HS-27A (cell line): ENCODE results near the gene BET1L.
"Not testable (repeated sequence)": the region's sequence is repeated elsewhere in the genome, so short reads cannot be mapped to it uniquely, and the experiment has no call there.

Source experiments
- DNase-seq: peaks from one replicate; pipeline ENCODE4 v3.0.0-alpha.2; 2012; ENCODE audit warnings: low read depth, missing footprints

The BET1L gene

DNA sequence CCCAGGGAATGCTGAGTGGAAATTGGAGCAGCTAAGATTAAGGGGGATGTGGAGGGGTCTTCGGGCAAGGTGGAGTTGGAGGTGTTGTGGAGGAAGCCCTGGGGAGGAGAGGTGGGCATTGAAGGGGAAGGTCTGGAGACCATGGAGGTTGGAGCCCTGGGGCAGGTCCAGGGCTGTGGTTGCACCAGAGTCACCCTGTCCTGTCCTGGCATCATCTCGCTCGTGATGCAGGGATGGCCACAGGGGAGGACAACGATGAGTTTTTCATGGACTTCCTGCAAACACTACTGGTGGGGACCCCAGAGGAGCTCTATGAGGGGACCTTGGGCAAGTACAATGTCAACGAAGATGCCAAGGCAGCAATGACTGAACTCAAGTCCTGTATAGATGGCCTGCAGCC is 13.7 kb downstream of the BET1L start:
- DNase-seq, result not testable (repeated sequence)

DNA sequence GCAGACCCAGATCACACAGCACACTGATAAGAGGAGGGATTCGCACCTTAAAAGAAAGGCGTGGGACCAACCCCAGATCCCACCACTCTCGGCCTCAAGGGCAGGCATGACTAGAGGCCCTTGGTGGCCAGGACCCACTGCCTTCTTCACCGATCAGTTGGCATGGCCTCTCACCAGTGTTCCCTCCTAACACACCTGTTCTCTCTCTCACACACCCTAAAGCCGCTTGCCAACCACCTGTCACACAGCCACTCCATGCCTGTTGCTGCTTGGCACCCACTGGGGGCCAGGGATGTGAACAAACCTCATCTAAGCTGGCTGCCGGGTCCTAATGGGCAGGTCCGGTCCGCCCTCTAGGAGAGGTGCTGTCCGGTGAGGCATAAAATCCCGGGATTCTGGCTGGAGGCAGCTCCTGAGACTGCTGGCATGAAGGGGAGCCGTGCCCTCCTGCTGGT is 14.5 kb downstream of the BET1L start, which contains the start of gene SCGB1C1:
Gene SCGB1C1, plus strand, starts transcription at position 405 of the 455 bp plus-strand sequence. Its CDS starts 22 bp downstream, at position 427.
- DNase-seq, result not testable (repeated sequence)

DNA sequence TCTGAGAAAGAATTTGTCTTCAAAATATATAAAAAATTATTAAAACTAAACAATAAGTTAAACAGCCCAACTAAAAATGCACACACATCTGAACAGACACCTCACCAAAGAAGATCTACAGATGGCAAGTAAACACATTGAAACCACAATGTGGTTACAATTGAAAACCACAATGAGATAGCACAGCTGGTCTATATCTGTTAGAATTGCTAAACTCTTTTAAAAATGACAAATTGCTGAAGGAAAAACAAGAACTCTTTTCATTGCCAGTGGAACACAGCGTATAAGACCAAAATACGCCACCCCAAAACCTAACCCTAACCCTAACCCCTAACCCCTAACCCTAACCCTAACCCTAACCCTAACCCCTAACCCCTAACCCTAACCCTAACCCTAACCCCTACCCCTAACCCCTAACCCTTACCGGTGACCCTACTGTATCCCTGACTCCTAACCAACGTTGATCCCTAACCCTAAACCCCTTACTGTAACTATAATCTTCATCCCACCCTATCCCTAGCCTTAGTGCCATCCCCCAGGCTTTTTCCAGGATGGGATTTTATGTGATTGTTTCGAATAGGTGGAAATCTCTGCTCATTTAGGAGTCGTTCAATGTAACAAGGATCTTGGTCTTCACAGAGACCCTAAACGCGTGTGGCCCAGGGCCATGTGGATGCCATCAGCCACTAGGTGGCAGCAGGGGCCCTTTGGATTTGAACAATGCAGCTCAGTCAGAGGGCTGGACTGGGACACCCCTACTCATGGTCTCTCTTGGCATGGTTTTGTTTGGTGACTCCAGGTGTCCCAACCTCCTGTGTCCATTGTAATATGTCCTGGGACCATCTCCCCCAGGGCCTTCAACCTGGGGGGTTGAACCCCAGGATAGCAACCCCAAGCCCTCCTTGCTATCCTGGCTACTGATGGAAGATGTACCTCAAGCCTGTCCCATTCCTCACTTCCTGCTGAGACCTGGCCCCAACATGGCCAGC is 15.4 kb downstream of the BET1L start:
- not testable (repeated sequence) for DNase-seq

DNA sequence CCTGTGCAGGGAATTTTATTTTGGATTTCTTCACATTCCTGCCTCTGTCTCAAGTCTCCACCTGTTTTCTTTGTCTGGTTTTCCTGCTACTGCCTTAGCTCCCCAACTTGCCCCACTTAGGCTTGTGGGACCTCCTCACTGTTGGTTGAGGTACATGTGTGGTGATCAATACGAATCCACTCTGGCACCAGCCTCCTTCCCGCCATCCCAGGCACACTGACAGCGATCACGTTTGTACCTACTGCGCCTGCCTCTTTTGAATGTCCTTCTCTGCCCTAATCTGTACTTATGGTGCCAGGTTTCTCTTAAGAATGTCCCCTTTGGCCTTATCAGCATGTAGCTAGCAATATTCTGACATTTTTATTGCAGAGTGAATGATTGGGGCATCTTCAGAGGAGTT is 16.7 kb downstream of the BET1L start:
- not testable (repeated sequence) for DNase-seq

DNA sequence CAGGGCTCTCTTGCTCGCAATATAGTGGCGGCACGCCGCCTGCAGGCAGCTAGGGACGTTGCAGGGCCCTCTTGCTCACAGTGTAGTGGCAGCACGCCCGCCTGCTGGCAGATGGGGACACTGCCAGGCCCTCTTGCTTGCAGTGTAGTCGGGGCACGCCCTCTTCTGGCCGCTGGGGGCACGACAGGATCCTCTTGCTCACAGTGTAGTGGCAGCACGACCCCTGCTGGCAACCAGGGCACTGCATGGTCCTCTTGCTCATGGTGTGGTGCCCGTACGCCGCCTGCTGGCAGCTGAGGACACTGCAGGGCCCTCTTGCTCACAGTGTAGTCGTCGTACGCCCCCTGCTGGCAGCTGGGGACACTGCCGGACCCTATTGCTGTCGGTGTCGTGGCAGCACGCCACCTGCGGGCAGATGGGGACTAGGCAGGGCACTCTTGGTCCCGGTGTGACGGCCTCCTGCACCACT is 17.3 kb downstream of the BET1L start:
- not testable (repeated sequence) for DNase-seq

DNA sequence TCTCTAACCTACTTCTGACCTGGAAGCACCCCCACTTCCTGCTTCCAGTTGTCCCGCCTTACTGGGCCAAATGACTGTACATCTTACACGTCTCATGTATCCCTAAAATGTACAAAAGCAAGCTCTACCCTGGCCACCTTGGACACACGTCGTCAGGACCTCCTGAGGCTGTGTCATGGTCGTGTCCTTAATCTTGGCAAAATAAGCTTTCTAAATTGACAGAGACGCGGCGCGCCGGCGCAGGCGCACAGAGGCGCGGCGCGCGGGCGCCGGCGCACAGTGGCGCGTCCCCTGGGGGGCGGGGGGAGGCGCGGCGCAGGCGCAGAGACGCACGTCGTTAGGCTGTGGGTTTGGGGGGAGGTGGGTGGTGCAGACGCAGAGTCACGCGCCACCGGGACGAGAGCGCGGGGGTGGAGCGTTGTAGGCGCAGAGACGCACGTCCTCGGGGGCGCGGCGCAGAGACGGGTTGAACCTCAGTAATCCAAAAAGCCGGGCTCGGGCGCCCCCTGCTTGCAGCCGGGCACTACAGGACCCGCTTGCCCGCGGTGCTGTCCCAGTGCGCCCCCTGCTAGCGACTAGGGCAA is 17.9 kb downstream of the BET1L start:
- not testable (repeated sequence) for DNase-seq

DNA sequence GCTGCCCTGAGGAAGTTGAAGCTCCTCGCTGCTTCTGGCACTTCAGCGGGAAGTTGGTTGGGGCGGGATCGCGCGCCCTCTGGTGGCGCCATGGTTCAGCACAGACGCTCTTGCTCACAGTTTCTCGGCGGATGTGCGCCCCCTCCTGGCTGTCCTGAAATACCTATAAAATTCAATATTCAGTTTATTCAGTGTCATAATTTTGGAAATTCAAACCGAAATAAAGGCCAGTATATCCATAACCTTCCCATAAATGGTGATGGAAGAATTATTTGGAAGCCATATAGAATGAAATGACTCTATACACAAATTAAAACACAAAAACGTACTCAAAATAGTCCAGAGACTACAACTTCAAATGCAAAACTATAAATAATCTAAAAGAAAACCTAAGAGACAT is 27.0 kb downstream of the BET1L start:
- not testable (repeated sequence) for DNase-seq
